ENCODE data around the gene TPO.

- TF ChIP-seq CTCF (IDR thresholded peaks at IDR 0.05; ENCODE audit: low read depth, low read length, missing input control) (no peak), REST (IDR thresholded peaks at IDR 0.05) (no peak), MAX (IDR thresholded peaks at IDR 0.05) (no peak), SP1 (IDR thresholded peaks at IDR 0.05) (no peak), GABPA (IDR thresholded peaks at IDR 0.05 in 1 of 2, conservative IDR thresholded peaks at IDR 0.05 in 1 of 2) (no peak)
Measured at GRCh38 chr2:1440581-1440980, 27.3 kb downstream of the TPO start.

All from liver (tissue), 3 donors.